Dendritic cell treated with granulocyte-macrophage colony-stimulating factor and Interleukin-4, amounts not matched to agents 40 ng/mL and 50 ng/mL, for 4 days (primary cell): ENCODE measurements around the gene LHFPL6.

Source experiments
- H3K27ac Mint-ChIP-seq: one replicate; pipeline ENCODE4 v1.8.0; 2022; ENCODE audit warnings: mild to moderate bottlenecking, mixed read lengths
- H3K27me3 Mint-ChIP-seq: one replicate; pipeline ENCODE4 v1.8.0; 2022; ENCODE audit warnings: mild to moderate bottlenecking, mixed read lengths
- H3K36me3 Mint-ChIP-seq: one replicate; pipeline ENCODE4 v1.8.0; 2022; ENCODE audit warnings: low read depth, mixed read lengths
- H3K4me1 Mint-ChIP-seq: one replicate; pipeline ENCODE4 v1.8.0; 2022; ENCODE audit warnings: low read depth, mixed read lengths
- H3K4me3 Mint-ChIP-seq: one replicate; pipeline ENCODE4 v1.8.0; 2022; ENCODE audit warnings: mild to moderate bottlenecking, moderate library complexity, mixed read lengths
- H3K9me3 Mint-ChIP-seq: one replicate; pipeline ENCODE4 v1.8.0; 2022; ENCODE audit warnings: mixed read lengths
- intact Hi-C: fragments of 100-400 bp; cut with micrococcal nuclease; formaldehyde crosslinking; loops from one replicate; pipeline ENCODE4 v1.15.0; 2022

LHFPL6 gene

GRCh38 chr13:39580881-39581575 is 22.0 kb downstream of the LHFPL6 start:
- Mint-ChIP-seq H3K36me3 (no peaks in the 10 kb centered on the region), H3K9me3 (no peaks in the 10 kb centered on the region), H3K27ac (no peak overlapping the region), H3K4me1 (no peaks in the 10 kb centered on the region), H3K4me3 (no peak overlapping the region), H3K27me3 (no peaks in the 10 kb centered on the region)
- intact Hi-C loops: no loop called here

- Mint-ChIP-seq H3K9me3 (no peaks in the 10 kb centered on the region), H3K4me1 (no peaks in the 10 kb centered on the region), H3K27ac (no peak overlapping the region), H3K4me3 (no peak overlapping the region), H3K36me3 (no peaks in the 10 kb centered on the region), H3K27me3 (no peaks in the 10 kb centered on the region)
- intact Hi-C loops: no loop called here
Observed at GRCh38 chr13:39578821-39579291, 24.1 kb downstream of the LHFPL6 start.

- H3K4me3 Mint-ChIP-seq: no peak overlapping the region
- no peak overlapping the region for H3K27ac Mint-ChIP-seq
- H3K9me3 Mint-ChIP-seq: no peaks in the 10 kb centered on the region
- H3K27me3 Mint-ChIP-seq: no peaks in the 10 kb centered on the region
- intact Hi-C loops: no loop called here
- H3K4me1 Mint-ChIP-seq: no peaks in the 10 kb centered on the region
- H3K36me3 Mint-ChIP-seq: no peaks in the 10 kb centered on the region
Observed at GRCh38 chr13:39577838-39578491, 25.0 kb downstream of the LHFPL6 start.

- intact Hi-C loops: no loop called here
- no peaks in the 10 kb centered on the region for H3K36me3 Mint-ChIP-seq
Observed at GRCh38 chr13:39577203-39577602, 25.8 kb downstream of the LHFPL6 start.

GRCh38 chr13:39575641-39576238 is 27.3 kb downstream of the LHFPL6 start:
- H3K4me3 Mint-ChIP-seq: no peak overlapping the region
- H3K27me3 Mint-ChIP-seq: no peaks in the 10 kb centered on the region
- H3K27ac Mint-ChIP-seq: no peak overlapping the region
- H3K4me1 Mint-ChIP-seq: no peaks in the 10 kb centered on the region
- H3K9me3 Mint-ChIP-seq: no peaks in the 10 kb centered on the region
- H3K36me3 Mint-ChIP-seq: no peaks in the 10 kb centered on the region
- intact Hi-C loops: no loop called here

More at GRCh38 chr13:39577203-39577602, 25.8 kb downstream of the LHFPL6 start:
- Mint-ChIP-seq H3K9me3 (no peaks in the 10 kb centered on the region), H3K4me1 (no peaks in the 10 kb centered on the region), H3K4me3 (no peak overlapping the region), H3K27me3 (no peaks in the 10 kb centered on the region), H3K27ac (no peak overlapping the region)

GRCh38 chr13:39571502-39572092 is 31.4 kb downstream of the LHFPL6 start:
- Mint-ChIP-seq H3K36me3 (no peaks in the 10 kb centered on the region), H3K27ac (no peak overlapping the region), H3K27me3 (no peaks in the 10 kb centered on the region), H3K4me3 (no peak overlapping the region), H3K4me1 (no peaks in the 10 kb centered on the region), H3K9me3 (no peaks in the 10 kb centered on the region)
- intact Hi-C loops: no loop called here

GRCh38 chr13:39567569-39567968 is 35.4 kb downstream of the LHFPL6 start:
- Mint-ChIP-seq H3K4me3 (no peak overlapping the region), H3K4me1 (no peaks in the 10 kb centered on the region), H3K9me3 (no peaks in the 10 kb centered on the region), H3K27me3 (no peaks in the 10 kb centered on the region), H3K36me3 (no peaks in the 10 kb centered on the region), H3K27ac (no peak overlapping the region)
- intact Hi-C loops: no loop called here

- Mint-ChIP-seq H3K4me3 (no peak overlapping the region), H3K27me3 (no peaks in the 10 kb centered on the region), H3K9me3 (no peaks in the 10 kb centered on the region), H3K36me3 (no peaks in the 10 kb centered on the region), H3K4me1 (no peaks in the 10 kb centered on the region), H3K27ac (no peak overlapping the region)
- intact Hi-C loops: no loop called here
Observed at GRCh38 chr13:39566216-39566869, 36.6 kb downstream of the LHFPL6 start.

- Mint-ChIP-seq H3K9me3 (no peaks in the 10 kb centered on the region), H3K27ac (no peak overlapping the region), H3K27me3 (no peaks in the 10 kb centered on the region), H3K4me3 (no peak overlapping the region), H3K4me1 (no peaks in the 10 kb centered on the region), H3K36me3 (no peaks in the 10 kb centered on the region)
- intact Hi-C loops: no loop called here
Observed at GRCh38 chr13:39565036-39565949, 37.7 kb downstream of the LHFPL6 start.

- no peaks in the 10 kb centered on the region for H3K4me1 Mint-ChIP-seq
- H3K9me3 Mint-ChIP-seq: no peaks in the 10 kb centered on the region
- H3K27ac Mint-ChIP-seq: no peak overlapping the region
- H3K36me3 Mint-ChIP-seq: no peaks in the 10 kb centered on the region
- intact Hi-C loops: no loop called here
- H3K27me3 Mint-ChIP-seq: no peaks in the 10 kb centered on the region
- H3K4me3 Mint-ChIP-seq: no peak overlapping the region
Observed at GRCh38 chr13:39563470-39563735, 39.6 kb downstream of the LHFPL6 start.

- H3K36me3 Mint-ChIP-seq: no peaks in the 10 kb centered on the region
- intact Hi-C loops: no loop called here
- no peaks in the 10 kb centered on the region for H3K9me3 Mint-ChIP-seq
- H3K4me3 Mint-ChIP-seq: no peak overlapping the region
- no peak overlapping the region for H3K27ac Mint-ChIP-seq
- no peaks in the 10 kb centered on the region for H3K27me3 Mint-ChIP-seq
- no peaks in the 10 kb centered on the region for H3K4me1 Mint-ChIP-seq
Observed at GRCh38 chr13:39561971-39562370, 41.0 kb downstream of the LHFPL6 start.

- Mint-ChIP-seq H3K27ac (no peak overlapping the region), H3K9me3 (no peaks in the 10 kb centered on the region), H3K4me1 (no peaks in the 10 kb centered on the region), H3K36me3 (no peaks in the 10 kb centered on the region), H3K27me3 (no peaks in the 10 kb centered on the region), H3K4me3 (no peak overlapping the region)
- intact Hi-C loops: no loop called here
Observed at GRCh38 chr13:39559847-39560246, 43.1 kb downstream of the LHFPL6 start.

- Mint-ChIP-seq H3K4me1 (no peaks in the 10 kb centered on the region), H3K27ac (no peak overlapping the region), H3K27me3 (no peaks in the 10 kb centered on the region), H3K9me3 (no peaks in the 10 kb centered on the region), H3K36me3 (no peaks in the 10 kb centered on the region), H3K4me3 (no peak overlapping the region)
- intact Hi-C loops: no loop called here
Observed at GRCh38 chr13:39557285-39557955, 45.6 kb downstream of the LHFPL6 start.
